Stomach (tissue), 4 donors: ENCODE results near the gene AGBL4.

ENCODE experiments used
- CTCF ChIP-seq, 7 experiments: fragments of 450-650 bp in 4 of 7; fragments of 200-600 bp in 3 of 7; sonication (generic) in 3 of 7; IDR thresholded peaks; one replicate each; pipeline ENCODE4 v1.5.1; 2016 to 2019; ENCODE audit warnings: antibody characterized with exemption in 7 of 7, control low read depth in 2 of 7, mild to moderate bottlenecking in 1 of 7
- POLR2A ChIP-seq, 4 donors: fragments of 450-650 bp; IDR thresholded peaks; one replicate each; pipeline ENCODE4 v1.6.1; 2016; ENCODE audit warnings: antibody characterized with exemption in 4 of 4, control low read depth in 2 of 4, mild to moderate bottlenecking in 1 of 4, moderate library complexity in 1 of 4

GRCh38 chr1:48765335-48765734 lies 1258.4 kb downstream of the AGBL4 start:
- TF ChIP-seq CTCF (IDR thresholded peaks at IDR 0.05), result no peak
- TF ChIP-seq POLR2A (IDR thresholded peaks at IDR 0.05), result no peak
